Activated T-cell treated with anti-CD3 and anti-CD28 coated beads, Interleukin-2, amount 50 U/mL, for 48 hours (primary cell): Measurements from ENCODE around the gene PRRX1.

Experiments used
- DNase-seq, 2 experiments: peaks; one replicate each; pipeline ENCODE4 v3.0.0-alpha.2; 2020

PRRX1 gene

DNA sequence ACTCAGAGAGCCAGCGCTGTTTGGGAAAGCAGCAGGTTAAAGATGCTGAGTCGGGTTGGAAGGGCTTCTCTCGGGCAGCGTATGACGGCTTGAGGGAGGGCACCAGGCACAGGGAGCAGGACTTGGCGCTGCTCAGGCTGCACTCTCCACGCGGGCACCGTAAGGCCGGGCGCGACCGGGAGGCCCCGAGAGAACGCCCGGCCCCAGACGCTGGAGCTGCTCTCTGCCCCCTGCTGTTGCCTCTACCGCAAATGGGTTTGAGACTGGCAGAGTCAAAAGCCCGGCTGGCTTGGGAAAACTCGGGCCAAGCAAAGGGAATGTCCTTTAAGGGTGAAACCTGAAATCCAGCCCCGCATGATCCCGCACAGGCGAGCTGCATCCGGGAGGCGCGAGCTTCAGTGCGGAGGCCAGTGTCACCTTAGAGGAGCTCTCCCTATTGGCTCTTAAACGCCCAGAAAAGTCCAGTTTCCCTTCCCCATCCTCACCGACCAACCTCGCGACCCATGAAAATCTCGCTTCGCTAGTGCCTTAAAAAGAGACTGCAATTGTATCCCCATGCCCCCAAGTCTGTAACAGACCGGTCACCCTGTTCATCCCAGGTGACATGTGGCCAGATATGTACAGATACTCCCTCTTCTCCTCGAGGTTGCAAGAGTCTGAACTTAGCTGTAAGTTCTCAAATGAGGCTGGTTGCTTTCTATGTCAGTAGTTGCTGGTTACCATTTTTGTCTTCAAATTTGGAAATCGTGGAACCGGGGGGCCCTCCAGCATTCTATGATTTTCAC, 1.1 kb downstream of the PRRX1 start:
- DNase-seq: peak in 1 of 2 experiments; percentile 35

DNA sequence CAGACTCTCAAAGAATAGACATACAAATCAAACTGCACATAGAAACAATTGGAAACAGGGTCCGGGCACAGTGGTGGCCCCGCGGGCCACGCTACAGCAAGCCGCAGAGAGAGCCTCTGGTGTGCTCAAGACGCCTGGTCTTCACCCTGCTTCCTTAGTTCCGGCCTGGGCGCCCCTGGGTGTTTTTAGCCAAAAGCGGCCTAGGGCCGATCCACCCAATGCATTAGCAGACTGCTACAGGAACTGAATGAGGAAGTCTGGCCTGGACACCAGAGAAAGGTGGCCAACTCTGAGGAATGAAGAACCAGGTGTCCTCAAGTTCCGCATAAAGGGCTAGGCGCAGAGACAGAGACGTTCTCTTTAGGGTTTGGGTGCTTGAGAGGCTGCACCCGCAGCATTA, 1.7 kb downstream of the PRRX1 start:
- DNase-seq: no peak

DNA sequence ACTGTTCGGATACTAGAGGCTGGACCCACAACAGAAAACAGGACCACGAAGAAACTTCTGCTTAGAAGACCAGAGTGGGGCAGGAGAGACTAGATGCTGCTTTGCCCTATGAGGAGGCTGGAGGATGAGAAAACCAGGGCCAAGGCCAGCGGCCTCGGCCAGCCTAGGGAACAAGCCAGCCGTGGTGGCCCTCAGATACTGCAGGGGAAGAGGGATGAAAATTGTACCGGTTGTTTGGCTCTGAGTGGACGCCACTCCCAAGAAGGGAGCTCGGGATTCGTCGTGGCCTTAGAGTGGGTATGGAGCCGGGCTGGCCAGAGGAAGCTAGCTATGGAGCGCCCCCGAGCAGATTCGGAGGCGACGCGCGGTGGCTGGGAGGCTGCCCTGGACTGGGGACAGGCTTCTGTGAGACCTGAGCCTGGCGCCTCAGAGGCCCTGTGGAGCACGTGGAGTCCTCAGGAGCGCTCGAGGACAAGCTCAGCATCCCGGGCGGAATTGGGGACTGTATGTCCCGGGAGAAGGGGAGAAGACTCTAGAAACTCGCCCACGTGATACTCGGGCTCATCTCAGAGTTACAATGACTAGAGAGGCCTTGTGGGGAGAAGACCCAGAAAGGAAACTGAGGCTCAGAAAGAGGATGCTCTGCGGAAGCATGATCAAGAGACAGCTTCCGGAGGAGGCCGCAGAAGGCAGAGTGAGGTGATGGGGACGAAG, 2.8 kb downstream of the PRRX1 start:
- no peak for DNase-seq

DNA sequence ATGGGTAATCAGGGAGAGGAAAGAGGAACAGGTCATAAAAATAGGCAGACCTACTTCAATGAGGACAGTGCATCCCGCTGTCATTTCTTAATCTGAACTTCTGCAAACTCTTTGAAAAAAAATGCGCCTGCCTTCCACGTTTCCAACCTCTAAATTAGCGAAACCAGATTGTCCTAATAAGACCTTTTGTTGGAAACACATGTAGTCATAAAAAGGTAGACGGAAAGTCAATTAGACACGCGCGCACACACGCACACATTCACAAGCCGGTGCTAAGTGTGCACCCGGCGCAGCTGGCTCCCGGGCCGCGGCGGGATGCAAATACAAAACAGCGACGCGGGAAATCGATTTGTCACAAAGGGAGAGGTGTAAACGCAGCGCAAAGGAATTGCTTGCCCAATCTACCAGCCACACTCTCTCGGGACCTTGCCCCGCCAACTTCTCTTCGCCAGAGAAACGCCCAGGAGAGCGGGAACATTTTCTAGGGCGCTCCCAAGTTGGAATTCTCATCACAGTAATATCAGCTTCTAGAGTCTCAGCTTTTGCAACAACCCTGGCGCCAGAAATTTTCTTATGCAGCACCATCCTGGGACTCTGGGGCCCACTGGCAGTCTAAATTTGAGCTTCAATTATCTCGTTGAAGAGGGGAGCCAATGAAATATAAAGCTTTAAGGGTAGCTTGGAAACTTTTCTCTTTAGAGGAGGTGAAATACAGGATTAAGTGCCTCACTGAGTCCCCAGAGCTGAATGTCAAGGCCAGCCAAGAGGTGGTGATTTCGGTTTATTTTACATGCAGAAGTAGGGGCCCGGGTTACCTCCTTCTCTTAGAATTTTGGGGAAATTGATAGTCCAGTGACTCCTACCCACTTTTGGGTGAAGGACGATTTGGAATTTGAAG, 4.5 kb downstream of the PRRX1 start:
- DNase-seq: no peak

DNA sequence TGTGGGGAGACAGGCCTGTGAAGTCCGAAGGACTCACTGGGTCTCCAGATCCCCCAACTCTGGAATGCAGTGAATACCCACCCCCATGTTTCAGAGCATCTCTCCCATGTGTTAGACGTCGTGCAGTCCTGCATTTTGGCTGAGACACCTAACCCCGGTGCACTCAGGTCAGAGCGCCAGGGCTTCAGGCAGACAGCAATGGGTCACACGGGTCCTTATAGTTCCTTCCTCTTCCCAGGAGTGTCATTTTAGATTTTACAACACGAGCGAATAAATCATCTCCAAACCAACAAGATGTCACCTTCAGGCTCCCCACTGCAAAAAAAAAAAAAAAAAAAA, 5.1 kb downstream of the PRRX1 start:
- no peak for DNase-seq

DNA sequence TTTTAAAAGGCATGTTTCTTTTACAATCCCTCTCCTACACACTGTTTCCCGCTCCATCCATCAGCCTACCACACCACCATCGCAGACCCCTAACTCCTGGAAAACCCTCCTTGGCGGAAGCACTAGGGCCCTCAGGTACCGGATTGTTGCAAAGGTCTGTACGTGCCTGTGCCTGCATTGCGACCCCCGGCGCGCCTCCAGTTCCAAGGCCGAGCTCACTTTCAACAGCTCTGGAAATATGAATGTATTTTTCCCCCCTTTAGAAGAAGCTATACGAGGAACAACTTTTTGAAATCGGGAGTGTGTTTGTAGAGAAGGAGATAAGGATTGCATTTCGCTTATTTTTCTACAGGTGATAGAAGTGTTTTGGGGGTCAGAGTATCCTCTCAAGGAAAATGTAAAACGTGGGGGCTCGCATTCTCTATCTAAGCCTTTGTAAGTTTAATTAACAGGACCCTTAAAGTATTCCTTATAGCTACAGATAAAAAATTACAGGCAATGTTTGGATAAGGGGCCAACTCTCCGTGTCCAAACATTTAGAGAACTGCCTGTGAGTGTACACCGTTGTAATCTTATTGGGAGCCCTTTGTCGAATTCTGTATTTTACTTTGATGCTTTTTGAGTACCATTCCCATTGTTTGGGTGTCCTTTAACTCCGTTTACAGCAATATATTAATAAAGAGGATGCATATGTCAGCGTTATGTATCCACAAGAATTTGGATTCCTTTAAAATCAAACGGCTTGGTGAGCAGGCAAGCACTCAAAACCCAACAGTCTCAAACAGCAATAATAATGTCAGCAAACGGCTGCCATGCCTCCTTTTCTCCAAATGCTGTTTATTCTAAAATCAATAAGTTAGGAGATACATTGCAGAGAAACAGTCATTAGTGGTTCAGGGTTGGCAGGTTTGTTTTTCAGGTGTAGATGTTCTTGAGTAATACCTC, 5.9 kb downstream of the PRRX1 start:
- no peak for DNase-seq

DNA sequence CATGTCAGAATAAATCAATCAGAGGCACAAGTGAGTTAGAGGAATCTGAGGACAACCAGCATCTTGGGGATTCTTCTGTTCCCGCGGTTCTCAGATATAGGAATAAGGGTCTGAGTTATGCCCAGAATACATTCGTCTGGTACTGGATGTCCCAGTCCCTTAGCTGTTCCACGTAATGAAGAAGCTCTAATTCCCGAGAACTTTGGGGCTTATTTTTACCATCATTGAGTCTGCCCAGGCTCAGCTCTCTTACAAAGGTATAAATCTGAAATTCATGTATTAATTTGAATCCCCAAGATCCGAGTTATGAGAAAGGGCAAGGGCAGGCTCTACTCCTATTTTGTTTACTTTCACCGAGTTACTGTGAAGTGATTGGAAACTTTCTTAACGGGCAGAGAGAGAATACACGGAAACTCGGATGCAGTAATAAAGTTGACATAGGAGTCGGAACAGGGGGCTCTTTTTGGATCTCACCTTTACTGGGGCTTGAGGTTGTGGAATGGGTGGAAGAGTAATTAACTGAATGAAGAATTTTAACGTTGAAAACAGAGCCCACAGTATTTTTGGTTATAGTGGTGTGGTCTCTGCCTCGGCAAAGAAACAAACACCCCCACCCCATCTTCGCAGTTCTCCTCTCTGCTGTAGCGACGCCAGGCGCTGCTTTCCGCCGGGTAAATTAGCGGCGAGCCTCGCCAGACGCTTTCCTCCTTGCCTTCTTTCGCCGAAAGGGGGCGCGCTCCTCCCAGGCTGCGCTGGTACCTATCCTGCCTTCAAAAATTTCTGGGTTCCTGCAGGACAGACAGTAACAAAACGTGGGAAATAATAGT, 7.1 kb downstream of the PRRX1 start:
- DNase-seq: peak in 1 of 2 experiments; percentile 64

DNA sequence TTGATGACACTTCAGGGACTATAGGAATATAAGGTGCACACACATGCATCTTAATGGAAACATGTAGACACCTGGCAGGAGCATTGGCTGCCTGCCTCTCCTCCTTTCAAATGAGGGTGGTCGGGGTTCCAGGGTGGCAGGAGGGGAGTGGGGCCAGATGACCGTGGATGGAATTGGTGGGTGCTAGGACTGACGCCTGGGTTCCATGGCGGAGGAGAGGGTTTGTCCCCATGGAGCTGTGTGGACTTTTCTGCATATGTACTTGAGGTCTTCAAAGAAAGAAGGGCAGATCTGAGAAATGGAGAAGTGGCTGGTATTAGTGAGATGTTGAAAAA, 7.7 kb downstream of the PRRX1 start:
- DNase-seq: no peak

DNA sequence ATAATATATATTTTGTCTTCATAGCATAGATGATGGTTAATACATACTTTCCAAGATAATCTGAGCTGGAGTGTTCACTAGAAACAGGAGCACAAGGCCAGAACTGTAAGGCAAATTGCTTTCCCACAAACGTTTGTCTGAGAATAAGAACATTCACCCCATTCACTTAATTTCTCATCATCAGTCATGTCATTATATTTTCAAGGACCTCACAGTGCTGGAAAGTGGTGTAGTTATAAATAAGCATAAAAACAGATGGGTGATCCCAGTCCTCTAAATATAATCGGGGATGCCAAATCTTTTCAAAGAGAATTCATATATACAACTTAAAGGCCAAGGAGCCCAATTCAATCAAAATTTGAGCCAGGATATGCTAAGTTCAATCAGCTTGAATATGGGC, 8.4 kb downstream of the PRRX1 start:
- no peak for DNase-seq

DNA sequence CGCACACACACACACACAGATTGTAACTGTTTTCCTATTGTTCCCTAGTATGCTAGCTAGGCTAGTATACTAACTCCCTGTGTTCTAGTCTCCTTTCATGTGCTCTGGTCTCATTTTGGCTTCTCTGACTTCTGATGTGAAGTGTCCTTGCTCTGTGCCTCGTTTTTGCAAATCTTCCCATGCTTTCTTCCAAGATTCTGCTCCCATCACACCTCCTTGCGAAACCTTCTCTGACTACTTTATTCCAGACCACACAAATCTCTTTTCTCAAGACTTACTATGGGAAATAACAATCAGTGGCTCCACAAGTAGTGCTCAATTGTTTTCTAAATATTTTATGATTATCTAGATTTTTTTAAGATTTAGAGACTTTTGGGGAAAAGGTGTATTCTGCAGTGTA, 10.3 kb downstream of the PRRX1 start:
- DNase-seq: no peak

DNA sequence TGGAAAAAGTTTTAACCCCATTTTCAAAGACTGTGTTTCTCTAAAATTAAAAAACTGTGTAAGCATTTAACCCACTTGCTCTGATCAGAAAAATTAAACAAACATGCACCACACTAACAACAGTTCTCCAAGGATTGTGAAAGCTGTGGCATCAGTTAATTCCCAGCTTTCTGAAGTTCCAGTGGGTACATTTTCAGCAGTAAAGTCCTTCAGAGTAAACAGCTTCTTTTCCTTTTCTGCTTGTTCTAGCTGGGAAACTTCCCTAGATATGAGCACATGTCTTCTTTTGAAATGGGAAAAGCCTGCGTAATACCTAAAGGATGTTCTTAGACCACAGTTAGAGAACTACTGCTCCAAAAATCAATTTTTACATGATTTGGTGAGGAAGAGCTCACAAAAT, 11.1 kb downstream of the PRRX1 start:
- no peak for DNase-seq

DNA sequence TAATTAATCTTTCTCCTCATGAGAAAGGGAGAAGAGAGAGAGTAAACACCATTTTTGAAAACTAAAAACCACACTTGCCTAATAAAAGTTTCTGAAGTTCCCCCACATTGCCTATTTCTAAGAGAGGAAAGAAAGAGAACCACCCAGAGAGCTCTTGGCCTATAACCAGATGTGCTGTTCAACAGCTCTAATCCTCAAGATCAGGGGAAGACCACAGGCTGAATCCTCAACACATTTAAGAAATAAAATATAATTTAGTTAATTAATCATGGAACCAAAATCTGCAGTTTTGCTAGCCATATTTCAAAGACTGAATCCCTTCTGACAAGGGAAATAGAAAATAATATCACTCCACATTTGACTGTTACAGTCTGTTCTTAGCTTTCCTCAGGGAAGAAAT, 11.9 kb downstream of the PRRX1 start:
- no peak for DNase-seq

DNA sequence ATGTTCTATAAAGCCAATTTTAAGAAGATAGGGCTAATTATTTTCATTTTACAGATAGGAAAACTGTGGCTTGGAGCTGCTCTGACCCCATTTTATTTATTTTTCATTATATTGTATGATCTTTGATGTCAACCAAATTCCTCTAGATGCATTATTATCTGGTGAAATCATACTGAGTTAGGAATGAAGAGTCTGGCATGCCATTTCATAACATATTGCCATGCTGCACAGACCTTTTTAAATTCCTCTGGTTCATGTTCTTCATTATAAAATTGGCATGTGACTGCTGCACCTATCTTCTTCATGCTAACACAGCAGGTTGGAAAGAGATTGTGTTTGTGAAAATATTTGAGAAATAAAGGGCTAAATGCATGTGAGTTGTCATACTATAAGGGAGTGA, 12.7 kb downstream of the PRRX1 start:
- DNase-seq: no peak

DNA sequence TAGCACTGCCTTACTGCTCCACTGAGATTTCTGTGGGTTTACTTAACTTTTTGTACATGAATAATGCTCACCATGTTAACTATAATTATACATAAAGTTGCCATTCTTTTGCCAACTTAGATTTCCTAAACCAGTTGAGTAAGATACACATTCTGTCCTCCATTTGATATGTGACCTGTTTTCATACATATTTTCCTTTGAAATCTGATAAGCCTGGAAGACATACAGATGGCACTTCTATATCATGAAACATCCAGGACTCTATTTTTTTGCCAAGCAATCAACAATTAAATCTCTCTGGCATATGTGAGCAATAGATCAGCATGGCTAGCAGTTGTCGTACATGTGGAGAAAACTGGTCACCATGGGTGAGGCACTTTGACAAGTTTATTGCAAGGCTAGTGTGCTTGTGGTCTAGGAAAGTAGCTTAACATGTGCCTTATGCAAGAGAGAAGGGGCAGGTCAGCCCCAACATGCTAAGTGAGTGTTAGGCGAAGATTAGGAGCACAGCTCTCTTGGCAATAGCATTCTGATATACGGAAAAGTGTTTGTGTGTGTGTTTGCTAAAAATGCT, 14.2 kb downstream of the PRRX1 start:
- no peak for DNase-seq

DNA sequence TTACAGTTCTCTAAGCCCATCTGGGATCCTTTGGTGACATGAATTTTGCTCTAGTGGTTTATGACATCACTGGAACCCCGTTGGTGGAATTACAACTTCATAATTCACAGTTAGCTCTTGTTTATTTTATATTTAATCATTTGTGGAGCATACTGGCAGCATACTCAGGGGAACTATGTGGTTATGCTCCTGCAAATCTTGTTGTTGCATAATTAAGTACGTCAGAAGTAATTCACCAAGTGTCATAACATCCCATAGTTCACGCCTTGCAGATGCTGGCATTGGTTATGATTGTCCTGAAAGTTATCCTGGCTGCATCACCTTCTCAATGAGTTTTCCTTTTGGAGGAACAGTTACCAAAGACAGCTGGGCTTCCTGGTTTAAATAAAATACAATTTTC, 16.5 kb downstream of the PRRX1 start:
- no peak for DNase-seq

DNA sequence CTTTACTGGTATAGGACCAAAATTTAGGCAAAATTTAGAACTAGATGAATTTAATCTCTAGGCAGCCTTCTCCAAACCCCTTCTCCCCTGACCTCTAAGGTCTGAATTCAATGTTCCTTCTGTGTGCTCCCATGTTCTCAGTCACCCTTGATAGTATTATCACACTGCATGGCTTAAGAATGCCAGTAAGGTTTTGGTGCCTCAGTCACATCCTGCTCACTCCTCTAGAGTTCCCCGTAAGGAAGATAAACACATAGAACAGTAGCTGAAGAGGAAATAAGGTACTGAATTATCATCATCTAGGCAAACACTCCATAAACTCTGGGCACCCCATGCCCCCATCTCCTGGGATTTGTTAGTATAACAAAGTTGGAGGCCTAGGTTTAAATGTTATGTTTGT, 18.2 kb downstream of the PRRX1 start:
- DNase-seq: no peak

DNA sequence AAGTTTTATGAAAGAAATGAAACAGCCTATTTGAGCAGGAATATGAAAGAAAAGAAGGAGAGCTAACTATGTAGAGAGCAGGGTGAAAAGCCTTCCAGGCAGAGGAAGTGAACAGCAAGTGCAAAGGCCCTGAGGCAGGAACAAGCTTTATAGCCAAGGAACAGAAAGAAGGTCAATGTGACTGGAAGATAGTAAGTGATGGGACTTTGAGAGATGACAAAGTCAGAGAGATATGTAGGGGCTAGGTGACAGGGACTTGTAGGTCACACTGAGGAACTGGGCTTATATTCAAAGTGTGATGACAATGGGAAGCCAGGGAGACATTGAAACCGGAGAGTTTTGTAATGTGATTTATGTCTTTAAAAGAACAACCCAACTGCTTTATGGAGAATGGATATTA, 18.9 kb downstream of the PRRX1 start:
- no peak for DNase-seq

DNA sequence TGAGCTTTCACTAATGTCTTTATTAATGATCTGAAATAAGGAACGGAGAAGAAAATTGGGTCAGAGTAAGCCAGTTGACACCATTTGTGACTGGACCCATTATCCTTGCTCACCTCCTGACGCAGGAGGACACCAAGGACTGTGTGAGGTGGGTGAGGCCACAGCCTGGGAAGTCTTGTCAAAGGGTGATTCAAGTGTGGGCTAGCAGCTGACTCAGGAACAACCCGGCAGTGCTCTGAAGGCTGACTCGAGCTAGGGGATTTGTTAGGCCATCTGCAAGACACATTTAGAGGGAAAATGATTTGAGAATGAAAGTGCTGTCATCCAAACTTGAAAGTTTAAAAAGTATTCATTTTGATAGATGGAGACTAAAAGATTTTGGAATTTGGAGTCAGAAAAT, 21.2 kb downstream of the PRRX1 start:
- DNase-seq: no peak

DNA sequence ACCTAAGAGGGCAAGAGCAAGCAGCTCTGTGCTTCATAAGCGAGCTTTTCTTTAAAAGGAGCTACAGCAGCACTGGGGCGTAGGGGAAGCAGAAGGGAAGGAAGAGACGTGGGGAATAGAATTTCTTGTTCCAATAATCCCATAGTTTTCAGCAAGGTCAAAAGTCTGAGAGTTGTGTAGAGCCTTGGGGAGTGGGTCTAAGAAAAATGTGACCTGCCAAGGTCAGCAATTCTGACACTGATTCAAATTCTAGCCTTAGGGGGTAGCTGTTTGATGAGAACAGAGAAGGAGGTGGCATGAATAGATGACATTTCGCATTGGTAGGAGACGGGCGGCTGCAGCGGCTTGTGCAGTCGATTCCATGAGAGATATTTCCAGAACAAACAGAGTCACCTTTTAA, 22.4 kb downstream of the PRRX1 start:
- no peak for DNase-seq

DNA sequence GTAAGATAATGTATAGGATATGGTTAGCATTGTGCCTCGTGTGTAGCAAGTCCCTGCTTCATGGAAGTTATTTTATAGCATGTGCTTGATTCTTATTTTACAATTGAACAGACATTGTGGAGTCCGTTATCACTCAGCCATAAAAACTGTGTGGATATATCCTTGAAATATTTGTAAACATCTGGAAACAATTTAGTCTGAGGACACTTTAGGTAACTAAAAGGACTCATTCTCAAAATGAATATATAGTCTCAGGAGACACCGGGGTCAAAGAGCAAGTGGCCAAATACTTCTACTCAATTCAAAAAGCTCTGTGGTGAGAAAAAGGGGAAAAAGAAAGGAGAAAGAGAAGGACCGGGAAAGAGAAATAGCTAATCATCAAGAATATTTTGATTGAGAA, 23.7 kb downstream of the PRRX1 start:
- no peak for DNase-seq

DNA sequence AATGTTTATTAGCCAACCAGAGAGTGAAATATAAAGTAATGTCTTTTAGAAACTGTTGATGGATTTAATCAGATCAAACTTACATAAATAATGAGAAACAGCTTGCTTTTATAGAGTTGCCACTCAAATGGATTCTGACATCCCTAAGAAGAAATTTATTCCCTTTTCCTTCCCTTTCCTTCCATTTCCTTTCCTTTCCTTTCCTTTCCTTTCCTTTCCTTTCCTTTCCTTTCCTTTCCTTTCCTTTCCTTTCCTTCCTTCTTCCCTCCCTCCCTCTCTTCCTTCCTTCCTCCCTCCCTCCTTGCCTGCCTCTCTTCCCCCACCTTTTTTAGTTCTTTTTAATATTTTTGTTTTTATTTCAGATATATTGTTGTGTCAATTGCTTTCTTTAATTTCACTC, 27.3 kb downstream of the PRRX1 start:
- no peak for DNase-seq
